HG03064 (cell line): Measurements from ENCODE around the gene MDH1.
"Not testable (repeated sequence)": the region's sequence is repeated elsewhere in the genome, so short reads cannot be mapped to it uniquely, and the experiment has no call there.

Experiments used
- ATAC-seq: cut with Tn5 transposase; IDR thresholded peaks from one replicate; pipeline ENCODE4 v1.9.1; 2021; ENCODE audit warnings: low read depth; ENCODE audit not compliant: unreplicated experiment

The MDH1 gene

GRCh38 chr2:63587814-63588384, 864 bp upstream of the MDH1 start:
- ATAC-seq: peak; percentile 0

- peak; percentile 12 for ATAC-seq
These were observed 590 bp downstream of the MDH1 start for GRCh38 chr2:63589148-63589958.

- ATAC-seq: no peak
These were observed 2.1 kb downstream of the MDH1 start for GRCh38 chr2:63590626-63591408.

- ATAC-seq: no peak
These were observed 2.9 kb downstream of the MDH1 start for GRCh38 chr2:63591566-63592175.

- no peak for ATAC-seq
These were observed 5.9 kb downstream of the MDH1 start for GRCh38 chr2:63594660-63595059.

- no peak for ATAC-seq
These were observed 7.7 kb downstream of the MDH1 start for GRCh38 chr2:63596401-63596883.

- no peak for ATAC-seq
These were observed 10.2 kb downstream of the MDH1 start for GRCh38 chr2:63598981-63599380.

GRCh38 chr2:63600881-63601460, 12.2 kb downstream of the MDH1 start:
- no peak for ATAC-seq

- ATAC-seq: no peak
These were observed 15.9 kb downstream of the MDH1 start for GRCh38 chr2:63604666-63605065.

GRCh38 chr2:63608865-63609264, 20.1 kb downstream of the MDH1 start:
- not testable (repeated sequence) for ATAC-seq

- ATAC-seq: no peak
These were observed 21.8 kb downstream of the MDH1 start for GRCh38 chr2:63610525-63610924.

GRCh38 chr2:63613391-63613901, 24.7 kb downstream of the MDH1 start:
- no peak for ATAC-seq

- ATAC-seq: no peak
These were observed 25.7 kb downstream of the MDH1 start for GRCh38 chr2:63614448-63614968.

- ATAC-seq: no peak
These were observed 26.5 kb downstream of the MDH1 start for GRCh38 chr2:63614983-63615945.

- no peak for ATAC-seq
These were observed 28.6 kb downstream of the MDH1 start for GRCh38 chr2:63617366-63617765.

GRCh38 chr2:63619328-63619727, 30.6 kb downstream of the MDH1 start:
- no peak for ATAC-seq

- ATAC-seq: no peak
These were observed 34.0 kb downstream of the MDH1 start for GRCh38 chr2:63622751-63623150.

GRCh38 chr2:63623763-63624162, 35.0 kb downstream of the MDH1 start:
- not testable (repeated sequence) for ATAC-seq

GRCh38 chr2:63627866-63628265, 39.1 kb downstream of the MDH1 start:
- ATAC-seq: no peak
